GM12878 (cell line): ENCODE data around the gene HAGHL. TPM values are rescaled to one million over a fixed set of nuclear protein-coding genes. Genes with fewer than 3 reads are reported as not detected.

Experiments used
- ATF7 ChIP-seq: fragments of 450-650 bp; IDR thresholded peaks from 2 replicates; pipeline ENCODE4 v1.6.1; 2016; ENCODE audit warnings: low read depth, mild to moderate bottlenecking
- CEBPZ ChIP-seq: fragments of 150-350 bp; IDR thresholded peaks from 2 replicates; pipeline ENCODE4 v1.6.1; 2016; ENCODE audit warnings: low read depth, low read length
- EP300 ChIP-seq, 2 experiments: fragments of 150-350 bp in 1 of 2; IDR thresholded peaks; 2 replicates each; pipeline ENCODE4 v1.6.1; 2011 to 2012; ENCODE audit warnings: low read depth in 2 of 2, low read length in 2 of 2, borderline replicate concordance in 1 of 2, improper control_type of control experiment in 1 of 2, inconsistent platforms in 1 of 2; ENCODE audit not compliant: control insufficient read depth in 1 of 2
- ETV6 ChIP-seq, 2 experiments: fragments of 450-650 bp in 1 of 2; IDR thresholded peaks in 1 of 2; conservative IDR thresholded peaks in 1 of 2; 2 replicates each; pipeline ENCODE4 v1.6.1; 2014; ENCODE audit warnings: antibody characterized with exemption in 1 of 2, borderline replicate concordance in 1 of 2, low read depth in 1 of 2, mild to moderate bottlenecking in 1 of 2, moderate library complexity in 1 of 2
- IKZF2 ChIP-seq, 2 experiments: fragments of 450-650 bp; IDR thresholded peaks; 2 replicates each; pipeline ENCODE4 v1.6.1; 2017; ENCODE audit warnings: mild to moderate bottlenecking in 2 of 2, moderate library complexity in 2 of 2
- MLLT1 ChIP-seq: fragments of 450-650 bp; IDR thresholded peaks from 2 replicates; pipeline ENCODE4 v1.6.1; 2016; ENCODE audit warnings: mild to moderate bottlenecking
- MXI1 ChIP-seq: fragments of 150-350 bp; IDR thresholded peaks from 2 replicates; pipeline ENCODE4 v1.6.1; 2011; ENCODE audit warnings: low read depth, mild to moderate bottlenecking, inconsistent platforms, low read length, improper control_type of control experiment
- NR2F1 ChIP-seq: fragments of 450-650 bp; conservative IDR thresholded peaks from 2 replicates; pipeline ENCODE4 v1.6.1; 2017; ENCODE audit warnings: mild to moderate bottlenecking
- POU2F2 ChIP-seq: IDR thresholded peaks from 3 replicates; pipeline ENCODE4 v1.6.1; 2011; ENCODE audit warnings: low read depth, mild to moderate bottlenecking, low read length, borderline replicate concordance
- RBBP5 ChIP-seq: fragments of 200-600 bp; sonication (generic); conservative IDR thresholded peaks from 2 replicates; pipeline ENCODE4 v1.6.1; 2016
- RELB ChIP-seq: fragments of 450-650 bp; IDR thresholded peaks from 2 replicates; pipeline ENCODE4 v1.6.1; 2017; ENCODE audit warnings: low read depth, mild to moderate bottlenecking, moderate library complexity
- SIN3A ChIP-seq: IDR thresholded peaks from 2 replicates; pipeline ENCODE4 v1.6.1; 2012; ENCODE audit warnings: low read depth, low read length, improper control_type of control experiment
- SREBF2 ChIP-seq: IDR thresholded peaks from 2 replicates; pipeline ENCODE4 v1.6.1; 2012; ENCODE audit warnings: mild to moderate bottlenecking, low read length
- STAT3 ChIP-seq: IDR thresholded peaks from 2 replicates; pipeline ENCODE4 v1.6.1; 2011; ENCODE audit warnings: low read depth, low read length, improper control_type of control experiment
- USF1 ChIP-seq: IDR thresholded peaks from 2 replicates; pipeline ENCODE4 v1.6.1; 2011; ENCODE audit warnings: borderline replicate concordance, low read depth, mild to moderate bottlenecking, moderate library complexity, mixed read lengths, low read length; ENCODE audit not compliant: insufficient read depth; ENCODE audit errors: extremely low read length
- YBX1 ChIP-seq: fragments of 450-650 bp; IDR thresholded peaks from 2 replicates; pipeline ENCODE4 v1.6.1; 2016; ENCODE audit warnings: antibody characterized with exemption
- ZBTB40 ChIP-seq: fragments of 450-650 bp; IDR thresholded peaks from 2 replicates; pipeline ENCODE4 v1.6.1; 2016; ENCODE audit warnings: mild to moderate bottlenecking, moderate library complexity, borderline replicate concordance
- ZNF622 ChIP-seq: fragments of 450-650 bp; IDR thresholded peaks from 2 replicates; pipeline ENCODE4 v1.6.1; 2017; ENCODE audit warnings: mild to moderate bottlenecking, inconsistent platforms
- polyA plus RNA-seq, 11 experiments: library from polyadenylated mRNA; depleted of rRNA in 4 of 11; unstranded in 6 of 11; stranded (reverse) in 5 of 11; fragments of >200 nt; fragmentation: Nextera tagmentation in 4 of 11; fragmentation: Illumina TruSeq in 1 of 11; extraction: Ambion mirVana in 4 of 11; extraction: Trizol in 1 of 11; gene quantifications; 1 replicate in 1 of 11; 2 replicates in 10 of 11; pipeline versions ENCODE4 v1.2.1 to v1.2.3, GENCODE V29; 2011 to 2016; ENCODE audit warnings: inconsistent platforms in 2 of 11, missing spikeins in 2 of 11, low read depth in 1 of 11
- total RNA-seq, 4 experiments: library from RNA; depleted of rRNA in 3 of 4; stranded (reverse); fragments of >200 nt in 3 of 4; fragmentation: Illumina TruSeq in 1 of 4; extraction: Trizol in 1 of 4; gene quantifications; 2 replicates each; pipeline versions ENCODE4 v1.2.1 to v1.2.3, GENCODE V29; 2013 to 2021

The HAGHL gene
- total and polyA plus RNA-seq, 10 of the 15 experiments (the other 5 are each of a cell fraction or from before 2014, with no cell fraction given) = 0.23 to 44.6 (median 16.4) TPM

- TF ChIP-seq ZBTB40 = peak; percentile 93
- TF ChIP-seq ETV6 (conservative IDR thresholded peaks at IDR 0.05 in 1 of 2, IDR thresholded peaks at IDR 0.05 in 1 of 2; ENCODE audit: borderline replicate concordance in 1 of 2, low read depth in 1 of 2) = no peak
- TF ChIP-seq USF1 = peak; percentile 38
- no peak for TF ChIP-seq ZNF622
- TF ChIP-seq SREBF2 = no peak
- no peak for TF ChIP-seq RELB
- peak; percentile 91 for TF ChIP-seq SIN3A
- no peak for TF ChIP-seq STAT3
- TF ChIP-seq YBX1 = no peak
- no peak for TF ChIP-seq RBBP5
- TF ChIP-seq IKZF2 (IDR thresholded peaks at IDR 0.05) = no peak
- no peak for TF ChIP-seq CEBPZ
- TF ChIP-seq MLLT1 = no peak
- TF ChIP-seq EP300 (IDR thresholded peaks at IDR 0.05; ENCODE audit: borderline replicate concordance in 1 of 2, control insufficient read depth in 1 of 2, low read depth in 2 of 2, low read length in 2 of 2) = no peak
- TF ChIP-seq MXI1 = peak; percentile 96
- peak; percentile 80; the same call in 2 of the 3 replicates for TF ChIP-seq POU2F2
- no peak for TF ChIP-seq ATF7
- peak; percentile 61; the same call in 1 of the 2 replicates for TF ChIP-seq NR2F1
Observed at GRCh38 chr16:684071-684794, 42.7 kb upstream of the HAGHL start, which contains the start of gene JMJD8 (continued).
